ENCODE data around the gene NDRG4.

Gene NDRG4

DNA sequence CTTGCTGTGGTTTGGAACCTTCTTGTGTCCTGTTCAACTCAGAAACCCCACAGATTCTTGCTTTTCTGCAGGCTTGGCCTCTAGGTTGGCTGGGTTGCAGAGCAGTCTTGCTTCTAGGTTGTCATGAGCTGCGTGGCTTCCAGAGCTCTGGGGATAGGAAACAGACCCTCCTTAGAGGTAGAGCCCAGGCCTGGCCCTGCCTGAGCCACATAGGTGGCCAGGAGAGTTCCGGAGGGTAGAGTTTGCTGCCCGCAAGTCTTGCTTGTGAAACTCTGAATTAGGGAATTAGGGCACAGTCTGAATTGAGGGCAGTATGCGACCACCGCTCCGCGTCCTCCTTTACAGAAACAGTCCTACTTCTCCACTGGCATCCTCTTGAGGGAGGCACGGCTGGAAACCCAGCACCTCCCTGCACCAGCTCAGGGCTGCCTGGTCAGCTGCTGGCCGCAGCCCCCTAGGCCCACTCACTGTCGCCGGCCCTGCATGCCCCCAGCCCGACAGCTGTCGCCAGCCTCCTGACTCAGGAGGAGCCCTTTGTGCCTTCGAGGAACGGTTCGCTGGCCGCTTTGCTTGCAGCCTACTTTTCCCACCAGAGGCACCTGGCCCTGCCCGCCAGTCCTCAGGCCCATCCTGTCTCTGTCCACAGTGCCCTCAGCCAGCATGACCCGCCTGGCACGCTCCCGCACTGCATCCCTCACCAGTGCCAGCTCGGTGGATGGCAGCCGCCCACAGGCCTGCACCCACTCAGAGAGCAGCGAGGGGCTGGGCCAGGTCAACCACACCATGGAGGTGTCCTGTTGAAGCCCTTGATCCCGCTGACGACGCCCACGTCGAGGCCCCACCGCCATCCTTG is 11.1 kb downstream of the NDRG4 start:
- DNase-seq = no peak

DNA sequence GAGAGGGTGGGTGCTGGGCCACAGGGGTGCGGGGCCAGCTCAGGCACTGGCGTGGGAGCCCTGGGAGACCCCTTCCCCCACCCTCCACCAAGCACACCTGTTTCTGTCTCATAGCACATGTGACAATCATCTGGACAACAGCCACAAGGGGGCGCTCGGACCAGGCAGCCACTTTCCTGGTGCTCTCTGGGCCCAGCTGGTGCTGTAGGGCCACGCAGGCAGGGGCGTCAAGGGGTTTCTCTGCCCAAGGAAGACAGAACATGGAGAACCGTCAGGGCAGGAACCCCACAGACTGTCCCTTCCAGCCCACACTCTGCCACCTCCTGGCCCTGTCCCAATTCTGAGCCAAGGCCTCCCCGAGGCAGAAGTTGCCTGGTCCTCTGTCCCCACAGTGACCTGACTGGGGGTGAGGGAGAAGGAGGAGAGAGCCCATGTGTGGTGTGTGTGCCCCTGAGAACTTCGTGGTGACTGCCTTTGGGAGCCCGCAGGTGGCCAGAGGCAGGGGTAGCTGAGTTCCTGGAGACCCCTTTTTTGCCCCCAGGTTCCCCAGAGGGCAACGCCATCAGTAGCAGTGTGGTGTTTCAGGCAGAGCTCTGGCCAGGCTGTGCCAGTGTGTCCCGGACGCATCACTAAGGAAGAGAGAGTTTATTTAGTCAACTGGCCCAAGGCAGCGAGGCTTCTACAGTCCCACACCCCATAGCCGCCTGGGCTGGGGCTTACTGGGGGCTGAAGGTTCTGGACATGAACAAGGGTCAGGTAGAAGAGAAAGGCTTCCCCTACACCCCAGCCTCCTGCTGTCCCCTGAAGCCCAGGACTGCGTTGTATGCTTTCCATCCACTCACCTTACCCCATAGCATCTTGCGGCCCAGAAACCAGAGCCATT is 12.2 kb downstream of the NDRG4 start:
- peak; percentile 65 to 90 (median 82) for DNase-seq

DNA sequence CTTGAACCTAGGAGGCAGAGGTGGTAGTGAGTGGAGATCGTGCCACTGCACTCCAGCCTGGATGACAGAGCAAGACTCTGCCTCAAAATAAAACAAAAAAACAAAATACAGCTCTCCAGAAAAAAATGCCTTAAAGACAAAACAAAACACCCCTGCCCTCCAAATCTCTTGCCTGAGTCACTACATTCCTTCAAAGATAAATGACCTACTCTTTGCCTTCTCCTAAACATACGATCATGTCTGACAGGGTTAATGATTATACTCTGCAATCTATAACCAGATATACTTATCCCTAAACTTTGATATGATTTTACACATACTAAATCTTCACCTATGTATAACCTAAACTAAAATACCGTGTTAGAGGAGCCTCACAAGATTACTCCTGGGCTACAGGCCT is 13.9 kb downstream of the NDRG4 start:
- no peak for DNase-seq

DNA sequence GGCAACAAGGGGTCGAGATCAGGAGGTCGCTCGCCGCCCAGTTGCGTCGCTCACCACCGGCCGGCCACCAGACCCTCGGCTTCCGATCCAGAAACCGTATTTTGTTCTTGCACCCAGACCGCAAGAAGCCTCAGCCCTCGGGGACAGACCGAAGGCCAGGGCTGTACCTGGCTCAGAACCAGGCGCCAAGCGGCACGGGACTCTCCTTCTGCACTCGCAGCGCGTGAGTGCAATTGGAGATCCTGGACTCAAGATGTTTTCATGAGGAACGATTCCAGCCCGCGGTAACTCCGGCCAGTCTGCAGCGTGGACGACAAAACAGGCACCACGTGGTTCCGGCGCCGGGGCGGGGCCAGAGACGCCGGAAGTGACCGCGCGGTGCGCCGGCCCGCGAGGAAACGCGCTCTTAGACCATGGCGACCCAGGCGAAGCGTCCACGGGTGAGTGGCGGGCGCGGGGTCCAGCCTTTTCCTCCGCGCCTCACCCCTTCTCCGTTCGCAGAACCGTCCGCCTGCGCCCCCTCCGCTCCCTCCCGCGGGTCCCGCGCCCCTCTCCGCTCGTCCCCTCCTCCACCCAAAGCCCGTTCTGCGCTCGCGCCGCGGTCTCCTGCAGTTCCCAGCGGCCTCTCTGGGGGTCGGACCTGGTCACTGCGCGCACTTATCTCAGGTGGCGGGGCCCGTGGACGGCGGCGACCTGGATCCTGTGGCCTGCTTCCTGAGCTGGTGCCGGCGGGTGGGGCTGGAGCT is 15.4 kb downstream of the NDRG4 start, which contains the start of gene SETD6:
SETD6 (plus strand) TSS at position 393 of the 746 bp plus-strand sequence; CDS start at position 414, 21 bp downstream.
- peak; percentile 84 to 95 (median 91) for DNase-seq

DNA sequence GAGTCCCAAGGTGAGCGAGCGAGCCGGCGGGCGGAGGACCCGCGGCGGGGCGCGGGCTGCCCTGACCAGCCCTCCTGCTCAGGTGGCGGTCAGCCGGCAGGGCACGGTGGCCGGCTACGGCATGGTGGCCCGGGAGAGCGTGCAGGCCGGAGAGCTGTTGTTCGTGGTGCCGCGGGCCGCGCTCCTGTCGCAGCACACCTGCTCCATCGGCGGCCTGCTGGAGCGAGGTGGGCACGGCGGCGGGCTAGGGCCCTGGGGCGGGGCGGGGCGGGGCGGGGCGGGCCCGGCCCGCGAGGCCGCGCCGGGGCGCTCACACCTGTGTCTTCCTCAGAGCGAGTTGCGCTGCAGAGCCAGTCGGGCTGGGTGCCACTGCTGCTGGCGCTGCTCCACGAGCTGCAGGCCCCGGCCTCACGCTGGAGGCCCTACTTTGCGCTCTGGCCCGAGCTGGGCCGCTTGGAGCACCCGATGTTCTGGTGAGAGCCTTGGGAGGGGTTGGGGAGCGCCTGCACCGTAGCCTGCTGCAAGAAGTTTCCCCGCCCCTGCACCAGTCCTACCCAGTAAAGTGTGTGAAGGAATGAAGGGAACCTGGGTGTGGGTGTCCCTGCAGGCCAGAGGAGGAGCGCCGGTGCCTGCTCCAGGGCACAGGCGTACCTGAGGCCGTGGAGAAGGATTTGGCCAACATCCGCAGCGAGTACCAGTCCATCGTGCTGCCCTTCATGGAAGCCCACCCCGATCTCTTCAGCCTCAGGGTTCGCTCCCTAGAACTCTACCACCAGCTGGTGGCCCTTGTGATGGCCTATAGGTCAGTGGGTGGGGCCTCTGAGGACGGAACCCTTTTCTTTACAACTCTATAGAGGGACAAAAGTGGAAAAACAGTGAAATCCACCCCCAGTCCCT is 16.2 kb downstream of the NDRG4 start:
- DNase-seq = peak in 2 of 3 donors; percentile 3 to 31

DNA sequence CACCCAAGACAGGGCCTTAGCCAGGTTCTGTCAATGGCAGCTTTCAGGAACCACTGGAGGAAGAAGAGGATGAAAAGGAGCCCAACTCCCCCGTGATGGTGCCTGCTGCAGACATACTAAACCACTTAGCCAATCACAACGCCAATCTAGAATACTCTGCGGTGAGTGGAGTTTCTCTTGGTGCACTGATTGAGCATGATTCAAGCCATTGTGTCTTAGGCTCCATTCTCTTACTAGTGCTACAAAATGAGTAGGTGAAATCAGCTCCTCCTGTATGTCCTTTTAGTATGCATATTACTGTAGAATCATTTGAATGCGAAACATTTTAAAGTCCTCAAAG is 16.8 kb downstream of the NDRG4 start:
- no peak for DNase-seq

DNA sequence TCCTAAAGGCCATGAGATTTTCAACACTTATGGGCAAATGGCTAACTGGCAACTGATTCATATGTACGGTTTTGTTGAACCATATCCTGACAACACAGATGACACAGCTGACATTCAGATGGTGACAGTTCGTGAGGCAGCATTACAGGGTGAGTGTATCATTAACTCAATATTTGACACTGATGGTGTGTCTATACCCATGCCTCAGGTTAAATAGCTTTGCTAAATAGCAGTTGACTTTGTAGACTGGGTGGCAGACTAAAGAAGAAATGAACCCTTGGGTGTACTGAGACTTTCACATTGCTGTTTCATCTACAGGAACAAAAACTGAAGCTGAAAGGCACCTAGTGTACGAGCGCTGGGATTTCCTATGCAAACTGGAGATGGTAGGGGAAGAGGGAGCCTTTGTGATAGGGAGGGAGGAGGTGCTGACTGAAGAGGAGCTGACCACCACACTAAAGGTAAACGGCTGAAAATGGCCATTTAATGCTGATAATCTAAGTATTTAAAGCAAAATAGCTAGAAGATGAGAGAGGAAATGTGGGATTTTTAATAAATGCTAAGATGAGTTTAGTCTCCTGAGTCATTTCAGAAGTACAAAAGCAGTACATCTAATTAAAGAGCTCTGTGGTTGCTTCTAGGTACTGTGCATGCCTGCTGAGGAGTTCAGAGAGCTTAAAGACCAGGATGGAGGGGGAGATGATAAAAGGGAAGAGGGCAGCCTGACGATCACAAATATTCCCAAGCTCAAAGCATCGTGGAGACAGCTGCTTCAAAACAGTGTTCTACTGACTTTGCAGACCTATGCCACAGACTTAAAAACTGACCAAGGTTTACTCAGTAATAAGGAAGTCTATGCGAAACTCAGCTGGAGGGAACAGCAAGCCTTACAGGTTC is 18.4 kb downstream of the NDRG4 start:
- no peak for DNase-seq

DNA sequence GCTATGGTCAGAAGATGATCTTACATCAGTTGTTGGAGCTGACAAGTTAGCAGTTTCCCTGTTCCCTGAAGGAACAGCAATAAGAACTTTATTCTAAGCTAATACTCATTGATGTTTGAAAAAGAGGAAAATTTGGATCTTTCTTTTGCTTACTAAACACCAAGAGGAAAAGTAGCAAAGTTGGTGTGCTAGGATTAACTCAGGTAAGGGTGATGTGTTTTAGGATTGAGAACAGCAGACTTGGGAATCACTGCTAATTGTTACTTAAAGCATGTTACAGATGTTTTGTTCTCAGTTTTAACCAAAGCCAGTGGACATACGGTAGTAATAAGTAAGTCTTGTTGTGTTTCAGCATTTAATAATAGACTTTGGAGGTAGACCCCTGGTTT is 19.0 kb downstream of the NDRG4 start:
- no peak for DNase-seq

DNA sequence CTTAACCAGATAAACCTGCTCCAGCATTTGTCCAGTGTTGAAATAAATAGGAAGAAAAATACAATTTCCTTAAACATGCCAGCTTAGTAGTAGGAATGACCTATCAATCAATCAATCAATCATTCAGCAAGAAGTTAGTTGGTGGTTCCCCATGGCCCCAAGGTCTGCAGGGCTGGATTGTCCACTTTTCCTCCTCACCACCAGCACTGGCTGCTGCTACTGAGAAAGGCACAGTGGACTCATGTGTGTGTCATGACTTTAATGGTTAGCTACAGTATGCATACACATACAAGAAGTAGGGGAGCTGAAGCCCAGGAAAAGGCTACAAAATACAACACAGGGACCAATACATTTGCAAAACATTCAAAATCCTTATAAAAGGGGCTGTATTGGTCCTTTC is 19.8 kb downstream of the NDRG4 start:
- no peak for DNase-seq

DNA sequence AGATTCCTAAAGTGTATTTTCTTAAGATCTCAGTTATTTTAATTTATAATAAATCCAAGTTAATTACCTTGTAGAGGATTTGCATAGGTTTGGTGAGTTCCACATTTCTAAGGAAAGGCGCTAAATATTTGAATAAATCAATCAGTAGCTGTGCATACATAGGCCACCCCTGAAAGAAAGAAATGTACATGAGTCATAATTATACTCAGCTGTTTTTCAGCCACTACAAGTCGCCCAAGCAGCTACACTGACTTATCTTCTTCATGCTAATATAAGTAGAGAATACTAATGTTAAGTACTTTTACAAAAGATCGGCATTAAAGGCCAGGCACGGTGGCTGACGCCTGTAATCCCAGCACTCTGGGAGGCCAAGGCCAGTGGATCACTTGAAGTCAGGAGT is 30.2 kb downstream of the NDRG4 start:
- no peak for DNase-seq

DNA sequence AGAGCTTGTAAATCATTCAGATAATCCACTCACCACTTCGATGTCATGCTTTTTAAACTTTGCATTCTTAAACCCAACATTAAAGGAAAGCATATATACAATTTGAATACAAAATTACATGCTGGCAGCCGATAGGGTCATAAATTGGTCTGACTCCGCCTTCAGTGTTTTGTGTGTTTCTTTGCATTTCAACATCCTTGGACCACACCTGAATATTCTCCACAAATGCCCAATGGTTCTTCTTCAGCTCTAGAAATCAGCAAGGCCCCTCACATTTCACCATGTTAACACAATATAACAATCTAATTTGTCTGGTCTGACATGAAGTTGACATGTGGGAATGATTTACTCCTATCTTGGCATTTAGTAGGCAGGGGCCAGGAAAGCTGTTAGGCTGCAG is 32.5 kb downstream of the NDRG4 start:
- no peak for DNase-seq

DNA sequence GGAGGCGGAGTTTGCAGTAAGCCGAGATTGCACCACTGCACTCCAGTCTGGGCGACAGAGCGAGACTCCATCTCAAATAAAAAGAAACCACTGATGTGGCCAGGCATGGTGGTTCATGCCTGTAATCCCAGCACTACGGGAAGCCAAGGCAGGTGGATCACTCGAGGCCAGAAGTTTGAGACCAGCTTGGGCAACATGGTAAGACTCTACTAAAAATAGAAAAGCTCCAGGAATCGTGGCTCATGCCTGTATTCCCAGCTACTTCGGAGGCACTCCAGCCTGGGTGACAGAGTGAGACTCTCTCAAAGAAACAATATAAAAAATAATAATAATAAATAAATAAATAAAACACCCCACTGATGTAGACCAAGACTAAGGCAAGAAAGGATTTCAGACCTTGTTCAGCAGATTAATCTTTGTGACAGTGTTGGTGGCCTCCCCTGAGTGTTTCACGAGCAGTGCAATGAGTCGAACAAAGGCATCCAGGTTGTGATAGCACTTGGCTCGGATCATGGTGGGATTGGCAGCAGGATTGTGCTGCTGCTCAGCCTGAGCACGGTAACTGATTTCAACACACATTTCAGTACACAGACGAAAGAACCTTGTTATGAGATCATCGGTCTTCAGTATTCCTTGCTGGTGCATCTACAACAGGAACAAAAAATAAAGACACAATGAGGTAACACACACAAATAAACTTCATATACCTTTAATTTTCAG is 34.0 kb downstream of the NDRG4 start:
- no peak for DNase-seq

DNA sequence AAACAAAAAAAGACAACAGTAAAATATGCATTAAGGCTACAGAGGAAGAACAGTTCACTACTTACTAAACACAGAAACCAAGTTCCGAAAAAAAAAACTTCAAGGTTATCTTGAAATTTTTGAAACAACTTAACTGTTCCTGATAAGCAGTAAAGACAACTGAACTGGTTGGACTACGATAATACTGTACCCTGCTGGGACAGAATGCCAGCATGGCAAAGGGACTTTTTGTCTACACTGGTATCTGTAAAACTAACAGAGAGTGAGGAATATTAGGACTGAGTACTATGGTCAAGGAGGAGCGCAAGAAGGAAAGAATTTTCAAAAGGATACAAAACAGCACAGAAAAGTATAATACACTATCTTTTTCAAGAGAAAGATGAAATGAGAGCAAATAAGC is 35.2 kb downstream of the NDRG4 start:
- no peak for DNase-seq

DNA sequence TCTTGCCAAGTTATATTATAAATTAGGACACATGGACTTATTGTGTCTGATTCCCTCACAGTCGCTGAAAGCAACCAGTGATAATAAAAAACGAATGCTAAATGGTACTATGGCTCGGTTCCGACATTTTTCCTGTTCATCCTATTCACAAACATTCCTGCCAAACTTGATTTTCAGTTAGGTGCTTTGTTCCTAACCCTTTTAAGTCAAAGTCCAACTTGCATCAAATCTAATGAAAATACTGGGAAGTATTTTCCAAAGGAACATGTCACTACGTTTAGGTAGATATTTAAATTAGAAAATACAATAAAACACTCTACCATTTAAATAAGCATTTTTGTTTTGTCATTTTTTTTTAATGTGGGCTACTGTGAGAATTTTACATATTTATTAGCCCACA is 36.3 kb downstream of the NDRG4 start:
- DNase-seq = no peak

DNA sequence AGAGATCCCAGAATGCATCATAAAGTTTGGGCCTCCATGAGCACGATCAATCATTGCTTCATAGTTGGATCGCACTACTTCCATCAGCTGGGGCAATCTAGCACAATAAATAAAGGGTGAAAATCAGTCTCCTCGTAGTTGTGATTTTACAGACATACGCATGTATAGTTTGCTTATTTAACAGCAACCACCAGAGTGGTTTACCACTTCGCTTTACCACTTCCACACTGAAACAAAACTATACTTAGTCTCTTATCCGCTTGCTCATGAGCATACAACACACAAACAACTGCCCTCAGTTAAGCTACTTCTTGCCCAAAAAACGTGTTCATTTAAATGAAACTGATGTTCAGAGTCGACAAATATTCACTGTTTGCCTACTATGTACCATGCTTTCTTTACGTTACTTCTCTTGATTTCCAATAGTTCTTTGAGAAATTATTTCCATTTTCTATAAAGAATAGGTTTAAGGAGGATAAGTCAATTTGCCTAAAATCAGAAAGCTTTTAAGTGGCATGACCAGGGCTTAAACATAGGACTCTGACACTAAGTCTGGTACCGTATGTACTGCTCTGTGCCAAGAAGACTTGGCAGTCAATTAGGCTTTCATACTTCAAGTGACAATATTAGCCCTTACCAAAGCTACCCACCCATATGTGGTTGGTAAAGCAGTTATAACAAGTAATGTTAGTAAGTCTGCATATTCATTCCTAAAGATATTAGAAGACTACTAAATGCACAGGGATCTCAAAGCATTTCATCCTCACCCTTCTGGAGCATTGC is 37.4 kb downstream of the NDRG4 start:
- DNase-seq = no peak

DNA sequence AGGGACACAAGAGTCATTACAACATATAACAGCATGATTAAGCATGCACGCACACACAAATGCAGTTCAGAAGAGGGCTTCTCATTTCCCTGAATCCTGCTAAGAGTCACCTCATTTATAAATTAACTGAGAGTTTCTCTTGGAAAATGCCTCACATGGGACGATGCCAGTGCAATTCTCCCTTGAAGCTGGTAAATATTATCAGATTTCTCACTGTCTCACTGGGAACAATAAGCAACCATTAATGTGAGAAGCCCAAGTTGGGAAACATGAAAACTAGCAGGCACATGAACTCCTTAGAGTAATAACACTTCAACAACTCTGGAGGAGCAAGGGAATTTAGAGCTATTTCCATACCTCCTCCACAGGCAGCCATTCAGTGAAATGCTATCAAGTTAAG is 41.8 kb downstream of the NDRG4 start:
- no peak for DNase-seq

DNA sequence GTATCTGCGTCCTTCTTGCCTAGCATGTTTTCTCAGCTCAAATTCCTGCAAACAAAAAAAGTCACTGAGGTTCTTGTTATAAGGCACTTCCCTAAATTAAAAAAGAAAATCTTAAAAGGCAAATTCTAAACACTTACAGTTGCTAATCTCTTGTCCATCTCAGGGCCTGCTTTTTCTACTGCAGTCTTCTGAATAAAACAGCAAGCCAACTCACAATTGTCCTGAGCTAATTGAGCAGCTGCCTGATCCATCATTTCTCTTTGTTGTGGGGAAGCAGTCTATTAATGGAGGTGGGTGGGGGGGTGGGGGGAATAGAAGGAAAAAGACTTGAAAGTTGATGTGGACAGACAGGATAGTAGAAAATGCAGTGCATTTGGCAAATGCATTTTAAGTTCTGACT is 42.3 kb downstream of the NDRG4 start:
- DNase-seq = no peak

DNA sequence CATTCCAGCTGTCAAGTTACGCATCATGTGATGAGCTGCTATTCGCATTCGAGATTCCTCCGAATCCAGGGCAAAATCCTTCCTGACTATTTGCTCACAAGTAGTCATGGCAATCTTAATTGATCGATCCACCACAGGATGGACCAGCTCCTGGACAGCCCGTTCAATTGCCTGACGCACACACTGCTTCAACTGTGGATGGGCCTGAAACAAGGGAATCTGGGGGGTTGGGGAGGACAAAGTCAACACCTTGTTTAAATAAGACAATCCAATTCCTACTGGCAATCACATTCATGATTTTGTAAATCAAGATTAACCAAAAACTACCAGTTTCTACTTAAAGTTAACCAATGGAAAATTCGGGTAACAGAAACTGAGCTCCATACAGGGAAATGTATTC is 43.7 kb downstream of the NDRG4 start:
- DNase-seq = no peak

DNA sequence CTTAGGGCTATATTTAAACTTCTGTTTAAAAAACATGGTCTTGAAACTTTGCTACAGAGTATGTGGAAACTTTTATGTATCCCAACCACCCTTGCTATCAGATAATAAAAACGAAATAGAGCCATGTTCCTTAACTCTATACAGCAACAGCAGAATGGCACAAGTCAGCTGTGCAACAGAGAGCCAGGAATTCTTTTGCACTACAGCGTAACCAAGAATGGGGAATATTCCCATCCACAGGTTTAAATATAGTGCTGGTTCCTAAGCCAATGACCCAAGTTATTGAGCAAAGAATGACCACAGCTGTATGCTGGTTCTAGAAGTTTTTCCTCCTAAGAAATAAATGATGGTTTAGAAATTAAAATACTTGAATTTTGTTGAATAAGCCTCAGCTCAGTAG is 48.4 kb downstream of the NDRG4 start:
- DNase-seq = no peak

DNA sequence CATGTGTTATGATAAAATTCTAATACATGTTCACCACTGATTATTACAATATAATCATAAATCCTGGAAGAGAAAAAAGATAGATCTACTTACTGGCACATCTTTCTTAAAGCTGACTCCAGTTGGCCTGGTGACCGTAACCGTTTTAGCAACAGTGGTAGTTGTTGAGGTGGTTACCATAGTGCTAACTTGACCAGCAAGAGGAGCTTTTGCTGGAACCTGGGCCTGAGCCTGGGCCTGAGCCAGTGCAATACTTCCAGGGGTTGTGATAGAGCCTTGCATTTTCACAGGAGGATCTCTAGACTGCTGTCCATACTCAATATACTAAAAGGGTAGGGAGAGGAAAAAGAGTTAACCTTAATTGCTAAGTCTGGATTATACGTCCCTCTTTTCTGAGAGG is 51.6 kb downstream of the NDRG4 start:
- no peak for DNase-seq

Measured in suppressor macrophage treated with lipopolysaccharide for 1 hour (primary cell).